Peyer's patch (tissue), 4 donors: ENCODE measurements around the gene RNF38.
"Not testable (repeated sequence)": the region's sequence is repeated elsewhere in the genome, so short reads cannot be mapped to it uniquely, and the experiment has no call there.

Experiments
- CTCF ChIP-seq, 6 experiments: fragments of 450-650 bp in 4 of 6; fragments of 200-600 bp in 2 of 6; sonication (generic) in 1 of 6; IDR thresholded peaks; one replicate each; pipeline ENCODE4 v1.5.1; 2017 to 2019; ENCODE audit warnings: antibody characterized with exemption in 6 of 6, mild to moderate bottlenecking in 3 of 6, moderate library complexity in 1 of 6
- POLR2A ChIP-seq, 2 donors: fragments of 450-650 bp; IDR thresholded peaks; one replicate each; pipeline ENCODE4 v1.5.1; 2017; ENCODE audit warnings: antibody characterized with exemption in 2 of 2, mild to moderate bottlenecking in 2 of 2, moderate library complexity in 2 of 2

GRCh38 chr9:36446678-36447077, 46.6 kb upstream of the RNF38 start:
- not testable (repeated sequence) for TF ChIP-seq CTCF, POLR2A (IDR thresholded peaks at IDR 0.05)
